BJ (cell line): Measurements from ENCODE around the gene PBX2. TPM values are rescaled to one million over a fixed set of nuclear protein-coding genes. Genes with fewer than 3 reads are reported as not detected.
"Not testable (repeated sequence)": the region's sequence is repeated elsewhere in the genome, so short reads cannot be mapped to it uniquely, and the experiment has no call there.

Experiments
- CTCF ChIA-PET: fragments of 350-600 bp; formaldehyde crosslinking; extraction: SDS; loops from one replicate; lab custom pipeline; 2021; ENCODE audit warnings: antibody characterized with exemption, inconsistent platforms; lab: Yijun Ruan, JAX
- POLR2A ChIA-PET: fragments of 300-600 bp; sonication (Branson Sonifier 250); formaldehyde crosslinking; extraction: SDS; loops from one replicate; lab custom pipeline; 2021; ENCODE audit warnings: antibody characterized with exemption; lab: Charles Lee
- DNase-seq: peaks from one replicate; pipeline ENCODE4 v3.0.0-alpha.2; 2011; ENCODE audit warnings: low read depth
- H3K27me3 ChIP-seq: 2 replicates; pipeline ENCODE4 v1.6.0; 2011; ENCODE audit warnings: low read length; ENCODE audit not compliant: control insufficient read depth, insufficient read depth
- H3K36me3 ChIP-seq: 2 replicates; pipeline ENCODE4 v1.5.1; 2011; ENCODE audit warnings: low read length; ENCODE audit not compliant: control insufficient read depth, insufficient read depth
- H3K4me3 ChIP-seq: 2 replicates; pipeline ENCODE4 v1.5.1; 2011; ENCODE audit warnings: low read depth, mild to moderate bottlenecking, control low read depth, low read length
- CTCF ChIP-seq: IDR thresholded peaks from 2 replicates; pipeline ENCODE4 v1.5.1; 2011; ENCODE audit warnings: low read depth, mild to moderate bottlenecking, control low read depth, inconsistent platforms, low read length, moderate library complexity; ENCODE audit not compliant: insufficient read depth
- polyA plus RNA-seq: library from polyadenylated mRNA; depleted of rRNA; stranded (reverse); fragments of >200 nt; gene quantifications from 2 replicates; pipeline ENCODE4 v1.2.3, GENCODE V29; 2011

PBX2 gene
- polyA plus RNA-seq, 1 experiment, result 73.5 TPM

- ChIA-PET CTCF (interaction anchor here (0.6 to 1.5 kb wide), 3 partner anchors 29 to 1563 kb away, joined by 3 to 5 read pairs (median 4); no protein-coding TSS in a partner anchor), POLR2A (no interaction called here)
- peaks cover 6% of the 10 kb centered on the region for H3K36me3 ChIP-seq
- no peak overlapping the region for H3K4me3 ChIP-seq
- H3K27me3 ChIP-seq, result no peaks in the 10 kb centered on the region
- no peak for DNase-seq
- no peak for TF ChIP-seq CTCF
Measured at GRCh38 chr6:32147401-32148132, 42.4 kb downstream of the PBX2 start.

GRCh38 chr6:32146687-32147086 lies 43.3 kb downstream of the PBX2 start:
- CTCF ChIA-PET, result interaction anchor here (1.5 kb wide), 1 partner anchor 28 kb away, joined by 5 read pairs; no protein-coding TSS in a partner anchor

GRCh38 chr6:32146287-32146686 lies 43.7 kb downstream of the PBX2 start:
- ChIA-PET CTCF (interaction anchor here (0.8 to 1.5 kb wide), 3 partner anchors 18 to 32 kb away, joined by 3 to 5 read pairs (median 3); partner anchors contain the start of gene ATF6B), POLR2A (interaction anchor here (0.6 kb wide), 1 partner anchor 709 kb away, joined by 4 read pairs; no protein-coding TSS in a partner anchor)
- no peak for DNase-seq
- TF ChIP-seq CTCF, result no peak
- H3K27me3 ChIP-seq, result no peaks in the 10 kb centered on the region
- H3K36me3 ChIP-seq, result peaks cover 6% of the 10 kb centered on the region
- H3K4me3 ChIP-seq, result no peak overlapping the region

More at GRCh38 chr6:32146687-32147086, 43.3 kb downstream of the PBX2 start:
- no peak for DNase-seq
- POLR2A ChIA-PET, result no interaction called here
- Histone ChIP-seq H3K27me3 (no peaks in the 10 kb centered on the region), H3K36me3 (peaks cover 6% of the 10 kb centered on the region), H3K4me3 (no peak overlapping the region)
- no peak for TF ChIP-seq CTCF

- not testable (repeated sequence) for H3K36me3 ChIP-seq, DNase-seq, H3K27me3 ChIP-seq, H3K4me3 ChIP-seq
- POLR2A ChIA-PET, result interaction anchor here (0.9 kb wide), 1 partner anchor 167 kb away, joined by 8 read pairs; no protein-coding TSS in a partner anchor
- CTCF ChIA-PET, result interaction anchor here (1.0 to 1.4 kb wide), 2 partner anchors 16 to 25 kb away, joined by 3 to 7 read pairs; partner anchors contain the start of gene ATF6B
Measured at GRCh38 chr6:32144238-32144637, 45.8 kb downstream of the PBX2 start.

GRCh38 chr6:32140420-32141046 lies 49.5 kb downstream of the PBX2 start:
- POLR2A ChIA-PET, result no interaction called here
- H3K36me3 ChIP-seq, result no peaks in the 10 kb centered on the region
- CTCF ChIA-PET, result interaction anchor here (1.0 to 1.5 kb wide), 2 partner anchors 11 to 25 kb away, joined by 3 to 4 read pairs; partner anchors contain the start of gene FKBPL
- TF ChIP-seq CTCF, result no peak
- H3K4me3 ChIP-seq, result no peak overlapping the region
- H3K27me3 ChIP-seq, result no peaks in the 10 kb centered on the region; the same call in 1 of the 2 replicates
- no peak for DNase-seq
